AG09319 (cell line): Measurements from ENCODE around the gene MB21D2.

Experiments used
- DNase-seq: peaks from one replicate; pipeline ENCODE4 v3.0.0-alpha.2; 2010; ENCODE audit warnings: low read depth; ENCODE audit errors: extremely low read depth
- CTCF ChIP-seq: IDR thresholded peaks from 2 replicates; pipeline ENCODE4 v1.5.1; 2011; ENCODE audit warnings: low read depth, mild to moderate bottlenecking, inconsistent platforms, low read length, moderate library complexity

Gene MB21D2

GRCh38 chr3:192818126-192818525 is 99.5 kb downstream of the MB21D2 start:
- TF ChIP-seq CTCF = no peak
- no peak for DNase-seq

DNA sequence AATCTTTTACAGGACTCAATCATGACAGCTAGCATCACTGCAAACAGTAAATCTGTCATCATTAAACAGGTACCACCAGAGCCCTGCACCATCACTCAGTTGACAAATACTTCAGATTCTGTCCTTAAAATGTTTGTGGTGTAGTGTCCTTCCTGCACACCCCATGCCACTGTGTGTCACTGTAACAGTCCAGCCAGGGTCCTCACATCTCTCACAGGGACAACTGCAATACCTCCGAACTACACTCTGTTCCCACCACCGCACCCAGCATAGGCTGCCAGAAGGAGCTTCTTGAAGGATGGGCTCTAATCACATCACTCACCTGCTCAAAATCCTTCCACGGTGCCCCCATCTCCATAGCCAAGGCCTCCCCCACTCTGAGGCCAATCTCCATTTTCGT is 100.2 kb downstream of the MB21D2 start:
- no peak for DNase-seq
- no peak for TF ChIP-seq CTCF

GRCh38 chr3:192817053-192817452 is 100.6 kb downstream of the MB21D2 start:
- TF ChIP-seq CTCF = no peak
- DNase-seq = no peak

DNA sequence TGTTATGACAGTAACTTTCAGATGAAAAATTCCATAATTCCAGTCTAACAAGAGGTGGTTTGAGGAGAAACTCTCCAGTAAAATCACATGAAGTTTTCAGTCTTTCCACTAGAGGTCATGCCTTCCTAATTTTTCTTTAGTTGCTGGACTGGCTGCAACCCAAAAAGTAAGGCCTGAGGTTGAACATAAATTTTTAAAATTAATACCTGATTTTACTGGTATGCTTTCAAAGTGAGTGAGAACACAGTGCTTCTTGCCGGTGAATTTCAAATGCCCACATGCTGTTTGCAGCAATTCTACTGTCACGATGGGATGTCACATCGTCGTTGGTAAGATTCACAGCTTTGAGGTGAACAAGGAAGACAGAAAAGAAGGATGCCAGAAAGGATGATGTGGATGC is 101.3 kb downstream of the MB21D2 start:
- no peak for DNase-seq
- peak; percentile 65 for TF ChIP-seq CTCF

- TF ChIP-seq CTCF = peak; percentile 73
- no peak for DNase-seq
Observed at GRCh38 chr3:192812743-192813383, 104.8 kb downstream of the MB21D2 start.

GRCh38 chr3:192805711-192806110 is 111.9 kb downstream of the MB21D2 start:
- TF ChIP-seq CTCF = no peak
- no peak for DNase-seq

DNA sequence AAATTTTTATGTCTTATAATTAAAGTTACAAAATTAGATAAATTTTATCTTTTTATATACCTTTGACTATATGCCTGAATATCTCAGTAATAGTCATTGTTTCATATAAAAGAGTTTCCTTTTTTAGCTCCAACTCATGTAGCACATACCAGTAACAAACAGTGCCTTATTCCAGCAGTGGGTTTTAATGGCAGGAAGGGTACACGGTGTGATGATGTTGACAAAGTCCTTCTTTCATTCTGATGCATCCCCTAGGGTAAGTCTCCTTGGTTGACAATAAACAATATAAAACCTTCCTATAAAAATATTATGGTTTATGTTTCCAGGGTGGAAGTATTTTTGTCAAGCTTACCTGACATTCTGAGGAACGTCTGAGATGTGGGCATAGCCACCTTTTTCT is 113.2 kb downstream of the MB21D2 start:
- TF ChIP-seq CTCF = no peak
- no peak for DNase-seq
